ENCODE results near the gene FLRT1. TPM values are rescaled to one million over a fixed set of nuclear protein-coding genes. Genes with fewer than 3 reads are reported as not detected.

The FLRT1 gene
- total RNA-seq, 2 experiments from 2014 or later, result not detected

- intact Hi-C loops (cut with micrococcal nuclease), result no loop called here
- CTCF ChIA-PET, result interaction anchor here (1.0 to 6.5 kb wide), 13 partner anchors 8 to 306 kb away, joined by 3 to 151 read pairs (median 9); partner anchors contain the start of genes CATSPERZ and ESRRA
- H3K27me3 Mint-ChIP-seq, result peaks cover 2% of the 10 kb centered on the region
Measured at GRCh38 chr11:63998558-63999348, 37.0 kb upstream of the FLRT1 start.

DNA sequence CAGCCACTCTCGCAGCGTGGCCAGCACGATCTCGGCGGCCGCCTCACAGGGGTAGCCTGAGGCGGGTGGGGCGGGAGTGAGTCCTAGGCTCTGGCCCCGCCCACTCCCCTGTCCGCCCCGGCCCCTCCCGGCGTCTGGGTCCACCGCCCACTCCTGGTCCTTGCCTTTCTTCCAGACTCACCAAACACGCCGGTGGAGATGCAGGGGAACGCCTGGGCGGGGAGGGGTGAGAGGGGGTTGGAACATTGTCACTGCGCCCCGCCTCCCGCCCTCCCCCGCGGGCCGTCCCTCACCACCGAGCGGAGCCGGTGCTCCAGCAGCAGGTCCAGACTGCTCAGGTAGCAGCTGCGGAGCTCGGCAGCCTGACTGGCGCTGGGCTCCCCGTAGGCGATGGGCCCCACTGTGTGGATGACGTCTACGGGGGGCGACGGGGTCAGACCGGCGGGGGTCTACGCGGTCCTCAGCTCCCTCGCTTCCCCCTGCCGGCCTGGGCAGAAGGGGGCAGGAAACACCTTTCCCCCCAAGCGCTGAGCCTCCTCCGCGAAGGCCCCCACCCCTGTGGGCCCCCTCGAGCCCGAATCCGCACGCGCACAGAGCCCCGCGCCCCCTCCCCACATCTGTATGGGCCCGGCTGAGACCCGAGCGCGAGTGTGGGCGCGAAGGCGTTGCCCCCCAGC lies 36.2 kb upstream of the FLRT1 start:
- no peaks in the 10 kb centered on the region for H3K9me3 Mint-ChIP-seq
- peaks cover 2% of the 10 kb centered on the region for H3K27me3 Mint-ChIP-seq
- CTCF ChIA-PET, result interaction anchor here (0.7 to 6.5 kb wide), 22 partner anchors 9 to 357 kb away, joined by 3 to 151 read pairs (median 8); partner anchors contain the start of genes CATSPERZ, ESRRA, MACROD1 and ZFTA
- peak overlapping the region; percentile 15 for H3K4me3 Mint-ChIP-seq
- peak; percentile 74 for DNase-seq
- no peak overlapping the region for H3K27ac Mint-ChIP-seq
- POLR2A ChIA-PET, result interaction anchor here (0.7 to 4.0 kb wide), 7 partner anchors 9 to 207 kb away, joined by 3 to 26 read pairs (median 3); partner anchors contain the start of genes FERMT3 and STIP1
- ATAC-seq, result peak; percentile 65
- intact Hi-C loops (cut with micrococcal nuclease), result loop anchor here (5.0 kb wide), 1 partner anchor 148 kb away; no protein-coding TSS in a partner anchor
- TF ChIP-seq, protein P1, sequence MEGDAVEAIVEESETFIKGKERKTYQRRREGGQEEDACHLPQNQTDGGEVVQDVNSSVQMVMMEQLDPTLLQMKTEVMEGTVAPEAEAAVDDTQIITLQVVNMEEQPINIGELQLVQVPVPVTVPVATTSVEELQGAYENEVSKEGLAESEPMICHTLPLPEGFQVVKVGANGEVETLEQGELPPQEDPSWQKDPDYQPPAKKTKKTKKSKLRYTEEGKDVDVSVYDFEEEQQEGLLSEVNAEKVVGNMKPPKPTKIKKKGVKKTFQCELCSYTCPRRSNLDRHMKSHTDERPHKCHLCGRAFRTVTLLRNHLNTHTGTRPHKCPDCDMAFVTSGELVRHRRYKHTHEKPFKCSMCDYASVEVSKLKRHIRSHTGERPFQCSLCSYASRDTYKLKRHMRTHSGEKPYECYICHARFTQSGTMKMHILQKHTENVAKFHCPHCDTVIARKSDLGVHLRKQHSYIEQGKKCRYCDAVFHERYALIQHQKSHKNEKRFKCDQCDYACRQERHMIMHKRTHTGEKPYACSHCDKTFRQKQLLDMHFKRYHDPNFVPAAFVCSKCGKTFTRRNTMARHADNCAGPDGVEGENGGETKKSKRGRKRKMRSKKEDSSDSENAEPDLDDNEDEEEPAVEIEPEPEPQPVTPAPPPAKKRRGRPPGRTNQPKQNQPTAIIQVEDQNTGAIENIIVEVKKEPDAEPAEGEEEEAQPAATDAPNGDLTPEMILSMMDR (IDR thresholded peaks at IDR 0.05), result no peak
- peaks cover 11% of the 10 kb centered on the region for H3K36me3 Mint-ChIP-seq (ENCODE audit: low read depth)
- H3K4me1 Mint-ChIP-seq (ENCODE audit: low read depth), result peaks cover 6% of the 10 kb centered on the region

More at GRCh38 chr11:63998558-63999348, 37.0 kb upstream of the FLRT1 start:
- peaks cover 6% of the 10 kb centered on the region for H3K4me1 Mint-ChIP-seq (ENCODE audit: low read depth)
- peaks cover 13% of the 10 kb centered on the region for H3K36me3 Mint-ChIP-seq (ENCODE audit: low read depth)
- TF ChIP-seq, protein P1 (IDR thresholded peaks at IDR 0.05), result no peak
- POLR2A ChIA-PET, result interaction anchor here (0.7 to 4.0 kb wide), 6 partner anchors 8 to 187 kb away, joined by 3 to 26 read pairs (median 4); partner anchors contain the start of gene STIP1
- H3K4me3 Mint-ChIP-seq, result no peak overlapping the region
- H3K9me3 Mint-ChIP-seq, result no peaks in the 10 kb centered on the region
- no peak overlapping the region for H3K27ac Mint-ChIP-seq
- ATAC-seq (peak; percentile 7), DNase-seq (peak; percentile 28)

- ATAC-seq (peak; percentile 77), DNase-seq (peak; percentile 76)
- Mint-ChIP-seq H3K4me3 (peak overlapping the region; percentile 15), H3K4me1 (ENCODE audit: low read depth) (peaks cover 6% of the 10 kb centered on the region), H3K36me3 (ENCODE audit: low read depth) (peaks cover 10% of the 10 kb centered on the region), H3K27ac (no peak overlapping the region), H3K27me3 (peaks cover 4% of the 10 kb centered on the region), H3K9me3 (no peaks in the 10 kb centered on the region)
- ChIA-PET CTCF (interaction anchor here (0.7 to 6.5 kb wide), 35 partner anchors 9 to 356 kb away, joined by 3 to 151 read pairs (median 4); partner anchors contain the start of genes CATSPERZ, ESRRA, MACROD1 and ZFTA), POLR2A (interaction anchor here (0.8 to 4.0 kb wide), 9 partner anchors 10 to 359 kb away, joined by 3 to 26 read pairs (median 3); partner anchors contain the start of genes FERMT3, RPS6KA4 and STIP1)
- TF ChIP-seq, protein P1 (IDR thresholded peaks at IDR 0.05), result peak; percentile 87
- intact Hi-C loops (cut with micrococcal nuclease), result loop anchor here (5.0 kb wide), 1 partner anchor 147 kb away; no protein-coding TSS in a partner anchor
Measured at GRCh38 chr11:64000026-64000739, 35.5 kb upstream of the FLRT1 start.

DNA sequence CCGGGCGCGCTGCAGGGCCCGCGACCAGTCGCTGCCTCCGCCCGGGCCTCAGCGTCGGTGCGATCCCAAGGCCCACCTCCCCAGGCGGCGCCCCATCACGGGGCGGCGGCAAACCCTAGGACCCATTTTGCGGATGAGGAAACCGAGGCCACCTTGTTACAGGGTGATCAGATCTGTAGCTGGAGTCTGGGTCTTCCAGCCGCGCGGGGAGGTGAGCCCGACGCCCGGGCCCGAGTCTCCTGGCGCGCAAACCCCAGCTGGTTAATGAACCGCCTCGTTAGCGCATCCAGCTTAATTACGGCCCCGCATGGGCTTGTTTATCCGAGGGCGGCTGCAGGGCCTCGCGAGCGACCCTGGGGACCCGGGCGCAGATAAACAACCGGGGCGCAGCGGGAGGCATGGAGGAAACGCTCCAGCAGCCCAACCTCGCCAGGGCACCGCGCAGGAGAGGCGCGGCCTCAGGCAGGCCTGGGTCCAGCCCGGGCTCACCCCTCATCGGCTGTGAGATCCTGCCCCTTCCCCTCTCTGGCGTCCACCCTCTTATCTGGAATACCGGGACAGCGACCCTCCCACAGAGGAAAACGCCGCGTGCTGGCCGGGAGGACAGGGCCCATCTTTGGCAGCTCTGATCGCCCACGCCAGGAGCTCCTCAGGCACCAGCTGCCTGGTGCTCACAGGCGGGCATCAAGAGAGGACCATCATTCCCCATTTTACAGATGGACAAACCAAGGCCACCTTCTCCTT lies 34.8 kb upstream of the FLRT1 start:
- peaks cover 4% of the 10 kb centered on the region for H3K27me3 Mint-ChIP-seq
- no peaks in the 10 kb centered on the region for H3K9me3 Mint-ChIP-seq
- peaks cover 6% of the 10 kb centered on the region for H3K4me1 Mint-ChIP-seq (ENCODE audit: low read depth)
- H3K4me3 Mint-ChIP-seq, result peak overlapping the region; percentile 26
- TF ChIP-seq, protein P1 (IDR thresholded peaks at IDR 0.05), result no peak
- DNase-seq (no peak), ATAC-seq (no peak)
- ChIA-PET POLR2A (interaction anchor here (0.8 to 4.0 kb wide), 7 partner anchors 11 to 358 kb away, joined by 3 to 26 read pairs (median 4); partner anchors contain the start of genes FERMT3 and RPS6KA4), CTCF (interaction anchor here (0.7 to 6.5 kb wide), 30 partner anchors 8 to 342 kb away, joined by 3 to 151 read pairs (median 4); partner anchors contain the start of genes ESRRA, MACROD1 and ZFTA)
- H3K36me3 Mint-ChIP-seq (ENCODE audit: low read depth), result peaks cover 6% of the 10 kb centered on the region
- intact Hi-C loops (cut with micrococcal nuclease), result loop anchor here (5.0 kb wide), 1 partner anchor 146 kb away; no protein-coding TSS in a partner anchor
- no peak overlapping the region for H3K27ac Mint-ChIP-seq
